Measurements from ENCODE around the gene PARVA.

The PARVA gene

GRCh38 chr11:12531020-12531419 is 153.6 kb downstream of the PARVA start:
- TF ChIP-seq, protein P1, sequence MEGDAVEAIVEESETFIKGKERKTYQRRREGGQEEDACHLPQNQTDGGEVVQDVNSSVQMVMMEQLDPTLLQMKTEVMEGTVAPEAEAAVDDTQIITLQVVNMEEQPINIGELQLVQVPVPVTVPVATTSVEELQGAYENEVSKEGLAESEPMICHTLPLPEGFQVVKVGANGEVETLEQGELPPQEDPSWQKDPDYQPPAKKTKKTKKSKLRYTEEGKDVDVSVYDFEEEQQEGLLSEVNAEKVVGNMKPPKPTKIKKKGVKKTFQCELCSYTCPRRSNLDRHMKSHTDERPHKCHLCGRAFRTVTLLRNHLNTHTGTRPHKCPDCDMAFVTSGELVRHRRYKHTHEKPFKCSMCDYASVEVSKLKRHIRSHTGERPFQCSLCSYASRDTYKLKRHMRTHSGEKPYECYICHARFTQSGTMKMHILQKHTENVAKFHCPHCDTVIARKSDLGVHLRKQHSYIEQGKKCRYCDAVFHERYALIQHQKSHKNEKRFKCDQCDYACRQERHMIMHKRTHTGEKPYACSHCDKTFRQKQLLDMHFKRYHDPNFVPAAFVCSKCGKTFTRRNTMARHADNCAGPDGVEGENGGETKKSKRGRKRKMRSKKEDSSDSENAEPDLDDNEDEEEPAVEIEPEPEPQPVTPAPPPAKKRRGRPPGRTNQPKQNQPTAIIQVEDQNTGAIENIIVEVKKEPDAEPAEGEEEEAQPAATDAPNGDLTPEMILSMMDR (IDR thresholded peaks at IDR 0.05; ENCODE audit: low read depth, low read length, poor library complexity, severe bottlenecking): no peak
- TF ChIP-seq EZH2phosphoT487 (IDR thresholded peaks at IDR 0.05; ENCODE audit: borderline replicate concordance, low read length): no peak
- Histone ChIP-seq H3K4me3 (ENCODE audit: low read length) (no peak overlapping the region), H3K79me2 (ENCODE audit: control insufficient read depth, low read length) (no peaks in the 10 kb centered on the region), H3K36me3 (ENCODE audit: control insufficient read depth, low read length) (no peaks in the 10 kb centered on the region), H3K4me1 (ENCODE audit: control insufficient read depth, low read length) (no peaks in the 10 kb centered on the region), H3K9me2 (replicated peaks; ENCODE audit: control insufficient read depth, low read length) (no peaks in the 10 kb centered on the region), H3F3A (ENCODE audit: control insufficient read depth, insufficient read depth) (no peaks in the 10 kb centered on the region), H4K20me1 (ENCODE audit: control insufficient read depth, insufficient read depth, low read depth, low read length) (no peaks in the 10 kb centered on the region), H3K4me2 (ENCODE audit: low read length) (no peak overlapping the region), H3K9me3 (ENCODE audit: control insufficient read depth, insufficient read depth, low read length) (no peaks in the 10 kb centered on the region), H3K27me3 (ENCODE audit: control insufficient read depth, low read length) (no peaks in the 10 kb centered on the region), H3K27ac (ENCODE audit: low read depth, low read length) (no peak overlapping the region)

GRCh38 chr11:12531681-12532080 is 154.3 kb downstream of the PARVA start:
- H3K4me2 ChIP-seq (ENCODE audit: low read length): no peak overlapping the region
- no peaks in the 10 kb centered on the region for H3K27me3 ChIP-seq (ENCODE audit: control insufficient read depth, low read length)
- H3K27ac ChIP-seq (ENCODE audit: low read depth, low read length): no peak overlapping the region
- H3K9me2 ChIP-seq (replicated peaks; ENCODE audit: control insufficient read depth, low read length): no peaks in the 10 kb centered on the region
- H3F3A ChIP-seq (ENCODE audit: control insufficient read depth, insufficient read depth): no peaks in the 10 kb centered on the region
- no peak overlapping the region for H3K4me3 ChIP-seq (ENCODE audit: low read length)
- no peaks in the 10 kb centered on the region for H3K9me3 ChIP-seq (ENCODE audit: control insufficient read depth, insufficient read depth, low read length)
- H3K4me1 ChIP-seq (ENCODE audit: control insufficient read depth, low read length): no peaks in the 10 kb centered on the region
- H3K36me3 ChIP-seq (ENCODE audit: control insufficient read depth, low read length): no peaks in the 10 kb centered on the region
- H4K20me1 ChIP-seq (ENCODE audit: control insufficient read depth, insufficient read depth, low read depth, low read length): no peaks in the 10 kb centered on the region
- TF ChIP-seq, protein P1 (IDR thresholded peaks at IDR 0.05; ENCODE audit: low read depth, low read length, poor library complexity, severe bottlenecking): no peak
- no peak for TF ChIP-seq EZH2phosphoT487 (IDR thresholded peaks at IDR 0.05; ENCODE audit: borderline replicate concordance, low read length)
- H3K79me2 ChIP-seq (ENCODE audit: control insufficient read depth, low read length): no peaks in the 10 kb centered on the region

- Histone ChIP-seq H3K4me3 (ENCODE audit: low read length) (no peak overlapping the region), H3K36me3 (ENCODE audit: control insufficient read depth, low read length) (no peaks in the 10 kb centered on the region)
- TF ChIP-seq EZH2phosphoT487 (IDR thresholded peaks at IDR 0.05; ENCODE audit: borderline replicate concordance, low read length): no peak
- TF ChIP-seq, protein P1 (IDR thresholded peaks at IDR 0.05; ENCODE audit: low read depth, low read length, poor library complexity, severe bottlenecking): no peak
Observed at GRCh38 chr11:12532580-12532979, 155.2 kb downstream of the PARVA start.

GRCh38 chr11:12534549-12534948 is 157.2 kb downstream of the PARVA start:
- H3K4me3 ChIP-seq (ENCODE audit: low read length): no peak overlapping the region
- H3K9me2 ChIP-seq (replicated peaks; ENCODE audit: control insufficient read depth, low read length): no peaks in the 10 kb centered on the region
- H3F3A ChIP-seq (ENCODE audit: control insufficient read depth, insufficient read depth): no peaks in the 10 kb centered on the region
- no peaks in the 10 kb centered on the region for H3K36me3 ChIP-seq (ENCODE audit: control insufficient read depth, low read length)
- H3K79me2 ChIP-seq (ENCODE audit: control insufficient read depth, low read length): no peaks in the 10 kb centered on the region
- H3K9me3 ChIP-seq (ENCODE audit: control insufficient read depth, insufficient read depth, low read length): no peaks in the 10 kb centered on the region
- H4K20me1 ChIP-seq (ENCODE audit: control insufficient read depth, insufficient read depth, low read depth, low read length): no peaks in the 10 kb centered on the region
- H3K4me1 ChIP-seq (ENCODE audit: control insufficient read depth, low read length): no peaks in the 10 kb centered on the region
- H3K27ac ChIP-seq (ENCODE audit: low read depth, low read length): no peak overlapping the region
- H3K4me2 ChIP-seq (ENCODE audit: low read length): no peak overlapping the region
- H3K27me3 ChIP-seq (ENCODE audit: control insufficient read depth, low read length): no peaks in the 10 kb centered on the region
- TF ChIP-seq, protein P1 (IDR thresholded peaks at IDR 0.05; ENCODE audit: low read depth, low read length, poor library complexity, severe bottlenecking): no peak
- no peak for TF ChIP-seq EZH2phosphoT487 (IDR thresholded peaks at IDR 0.05; ENCODE audit: borderline replicate concordance, low read length)

More at GRCh38 chr11:12532580-12532979, 155.2 kb downstream of the PARVA start:
- H3K9me3 ChIP-seq (ENCODE audit: control insufficient read depth, insufficient read depth, low read length): no peaks in the 10 kb centered on the region
- no peak overlapping the region for H3K27ac ChIP-seq (ENCODE audit: low read depth, low read length)
- no peaks in the 10 kb centered on the region for H3F3A ChIP-seq (ENCODE audit: control insufficient read depth, insufficient read depth)
- H3K4me1 ChIP-seq (ENCODE audit: control insufficient read depth, low read length): no peaks in the 10 kb centered on the region
- H3K79me2 ChIP-seq (ENCODE audit: control insufficient read depth, low read length): no peaks in the 10 kb centered on the region
- H3K4me2 ChIP-seq (ENCODE audit: low read length): no peak overlapping the region
- no peaks in the 10 kb centered on the region for H3K27me3 ChIP-seq (ENCODE audit: control insufficient read depth, low read length)
- H3K9me2 ChIP-seq (replicated peaks; ENCODE audit: control insufficient read depth, low read length): no peaks in the 10 kb centered on the region
- no peaks in the 10 kb centered on the region for H4K20me1 ChIP-seq (ENCODE audit: control insufficient read depth, insufficient read depth, low read depth, low read length)
